Fibroblast of lung (primary cell): ENCODE results near the gene ARPP19. TPM values are rescaled to one million over a fixed set of nuclear protein-coding genes. Genes with fewer than 3 reads are reported as not detected.

ENCODE experiments used
- DNase-seq, 2 donors: peaks; one replicate each; pipeline versions ENCODE4 v3.0.0 to v3.0.0-alpha.2; 2010; ENCODE audit warnings: low read depth in 2 of 2
- H2AFZ ChIP-seq: 2 replicates; pipeline ENCODE4 v1.5.1; 2012; ENCODE audit warnings: low read length, control low read depth, inconsistent platforms
- H3K27ac ChIP-seq: 2 replicates; pipeline ENCODE4 v1.5.1; 2011; ENCODE audit warnings: low read length, control low read depth; ENCODE audit not compliant: insufficient read depth
- H3K27me3 ChIP-seq: 2 replicates; pipeline ENCODE4 v1.5.1; 2011; ENCODE audit warnings: mild to moderate bottlenecking, low read length; ENCODE audit not compliant: control insufficient read depth, insufficient read depth
- H3K36me3 ChIP-seq: 2 replicates; pipeline ENCODE4 v1.5.1; 2011; ENCODE audit warnings: low read length; ENCODE audit not compliant: control insufficient read depth, insufficient read depth
- H3K4me1 ChIP-seq: 2 replicates; pipeline ENCODE4 v1.5.1; 2011; ENCODE audit warnings: low read length; ENCODE audit not compliant: control insufficient read depth, insufficient read depth; ENCODE audit errors: extremely low read depth
- H3K4me2 ChIP-seq: 2 replicates; pipeline ENCODE4 v1.5.1; 2011; ENCODE audit warnings: low read length, control low read depth; ENCODE audit not compliant: insufficient read depth; ENCODE audit errors: extremely low read depth
- H3K4me3 ChIP-seq, 4 experiments: fragments of 200-600 bp in 1 of 4; sonication (generic) in 1 of 4; replicated peaks in 1 of 4; 2 replicates each; pipeline ENCODE4 v1.5.1; 2011 to 2016; ENCODE audit warnings: low read length in 4 of 4, low read depth in 3 of 4, mild to moderate bottlenecking in 3 of 4, control low read depth in 2 of 4, inconsistent platforms in 1 of 4, mixed read lengths in 1 of 4; ENCODE audit not compliant: insufficient read depth in 1 of 4; ENCODE audit errors: control extremely low read depth in 1 of 4
- H3K79me2 ChIP-seq: 2 replicates; pipeline ENCODE4 v1.5.1; 2012; ENCODE audit warnings: mild to moderate bottlenecking, low read length, inconsistent platforms; ENCODE audit not compliant: control insufficient read depth, insufficient read depth
- H3K9ac ChIP-seq: 2 replicates; pipeline ENCODE4 v1.5.1; 2011; ENCODE audit warnings: mild to moderate bottlenecking, low read length, control low read depth; ENCODE audit not compliant: insufficient read depth
- H3K9me3 ChIP-seq: 2 replicates; pipeline ENCODE4 v1.5.1; 2012; ENCODE audit warnings: low read depth, low read length; ENCODE audit not compliant: control insufficient read depth, insufficient read depth
- H4K20me1 ChIP-seq: 2 replicates; pipeline ENCODE4 v1.5.1; 2011; ENCODE audit warnings: low read length; ENCODE audit not compliant: control insufficient read depth, insufficient read depth; ENCODE audit errors: extremely low read depth
- EZH2 ChIP-seq: IDR thresholded peaks from 2 replicates; pipeline ENCODE4 v1.5.1; 2012; ENCODE audit warnings: low read length, control low read depth, mild to moderate bottlenecking; ENCODE audit errors: missing control alignments
- polyA plus RNA-seq, 2 donors: library from polyadenylated mRNA; depleted of rRNA in 1 of 2; stranded (reverse) in 1 of 2; unstranded in 1 of 2; fragments of >200 nt; gene quantifications; 2 replicates each; pipeline ENCODE4 v1.2.1, GENCODE V29; 2011 to 2012; ENCODE audit warnings: missing spikeins in 1 of 2
- total RNA-seq: library from RNA; depleted of rRNA; stranded (reverse); fragments of >200 nt; gene quantifications from 2 replicates; pipeline ENCODE4 v1.2.1, GENCODE V29; 2014
- TF ChIP-seq, protein P1 (sequence below), 2 donors: IDR thresholded peaks in 1 of 2; conservative IDR thresholded peaks in 1 of 2; 1 replicate in 1 of 2; 2 replicates in 1 of 2; pipeline ENCODE4 v1.5.1; 2011 to 2012; ENCODE audit warnings: low read length in 2 of 2, control low read depth in 1 of 2, inconsistent platforms in 1 of 2, low read depth in 1 of 2, mild to moderate bottlenecking in 1 of 2

The ARPP19 gene
- total and polyA plus RNA-seq, 2 donors (not counting 1 experiment from before 2014, with no cell fraction given) = 65.9 to 97.8 TPM

DNA sequence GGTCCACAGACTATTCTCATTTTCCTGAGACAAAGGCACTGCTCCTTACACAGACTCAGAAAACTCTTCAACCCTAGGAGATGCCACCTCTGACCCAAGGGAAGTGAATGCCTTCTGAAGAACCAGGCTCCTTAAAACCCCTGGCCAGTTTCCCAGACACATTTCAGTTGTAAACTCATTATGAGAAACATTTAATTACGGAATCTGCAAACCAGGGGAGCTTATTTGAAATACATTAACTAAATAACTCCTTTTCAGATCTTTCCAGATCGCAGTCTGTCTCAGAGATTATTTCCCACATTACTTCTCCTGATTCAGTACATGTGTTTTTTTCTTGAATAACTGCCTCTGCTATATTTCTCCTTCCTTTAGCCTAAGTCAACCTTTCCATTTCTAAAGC is 57.7 kb downstream of the ARPP19 start:
- no peak overlapping the region for H3K4me3 ChIP-seq
- no peak overlapping the region for H3K27ac ChIP-seq
- no peak overlapping the region for H3K9ac ChIP-seq
- no peaks in the 10 kb centered on the region for H3K9me3 ChIP-seq
- no peak for TF ChIP-seq EZH2
- TF ChIP-seq, protein P1, sequence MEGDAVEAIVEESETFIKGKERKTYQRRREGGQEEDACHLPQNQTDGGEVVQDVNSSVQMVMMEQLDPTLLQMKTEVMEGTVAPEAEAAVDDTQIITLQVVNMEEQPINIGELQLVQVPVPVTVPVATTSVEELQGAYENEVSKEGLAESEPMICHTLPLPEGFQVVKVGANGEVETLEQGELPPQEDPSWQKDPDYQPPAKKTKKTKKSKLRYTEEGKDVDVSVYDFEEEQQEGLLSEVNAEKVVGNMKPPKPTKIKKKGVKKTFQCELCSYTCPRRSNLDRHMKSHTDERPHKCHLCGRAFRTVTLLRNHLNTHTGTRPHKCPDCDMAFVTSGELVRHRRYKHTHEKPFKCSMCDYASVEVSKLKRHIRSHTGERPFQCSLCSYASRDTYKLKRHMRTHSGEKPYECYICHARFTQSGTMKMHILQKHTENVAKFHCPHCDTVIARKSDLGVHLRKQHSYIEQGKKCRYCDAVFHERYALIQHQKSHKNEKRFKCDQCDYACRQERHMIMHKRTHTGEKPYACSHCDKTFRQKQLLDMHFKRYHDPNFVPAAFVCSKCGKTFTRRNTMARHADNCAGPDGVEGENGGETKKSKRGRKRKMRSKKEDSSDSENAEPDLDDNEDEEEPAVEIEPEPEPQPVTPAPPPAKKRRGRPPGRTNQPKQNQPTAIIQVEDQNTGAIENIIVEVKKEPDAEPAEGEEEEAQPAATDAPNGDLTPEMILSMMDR (conservative IDR thresholded peaks at IDR 0.05 in 1 of 2, IDR thresholded peaks at IDR 0.05 in 1 of 2; ENCODE audit: low read depth in 1 of 2, low read length in 2 of 2) = no peak
- no peaks in the 10 kb centered on the region for H3K36me3 ChIP-seq
- H3K4me2 ChIP-seq = no peak overlapping the region
- H4K20me1 ChIP-seq = no peaks in the 10 kb centered on the region
- H2AFZ ChIP-seq = no peak overlapping the region
- no peaks in the 10 kb centered on the region for H3K27me3 ChIP-seq
- H3K79me2 ChIP-seq = peaks cover 12% of the 10 kb centered on the region
- no peaks in the 10 kb centered on the region for H3K4me1 ChIP-seq
- no peak for DNase-seq

DNA sequence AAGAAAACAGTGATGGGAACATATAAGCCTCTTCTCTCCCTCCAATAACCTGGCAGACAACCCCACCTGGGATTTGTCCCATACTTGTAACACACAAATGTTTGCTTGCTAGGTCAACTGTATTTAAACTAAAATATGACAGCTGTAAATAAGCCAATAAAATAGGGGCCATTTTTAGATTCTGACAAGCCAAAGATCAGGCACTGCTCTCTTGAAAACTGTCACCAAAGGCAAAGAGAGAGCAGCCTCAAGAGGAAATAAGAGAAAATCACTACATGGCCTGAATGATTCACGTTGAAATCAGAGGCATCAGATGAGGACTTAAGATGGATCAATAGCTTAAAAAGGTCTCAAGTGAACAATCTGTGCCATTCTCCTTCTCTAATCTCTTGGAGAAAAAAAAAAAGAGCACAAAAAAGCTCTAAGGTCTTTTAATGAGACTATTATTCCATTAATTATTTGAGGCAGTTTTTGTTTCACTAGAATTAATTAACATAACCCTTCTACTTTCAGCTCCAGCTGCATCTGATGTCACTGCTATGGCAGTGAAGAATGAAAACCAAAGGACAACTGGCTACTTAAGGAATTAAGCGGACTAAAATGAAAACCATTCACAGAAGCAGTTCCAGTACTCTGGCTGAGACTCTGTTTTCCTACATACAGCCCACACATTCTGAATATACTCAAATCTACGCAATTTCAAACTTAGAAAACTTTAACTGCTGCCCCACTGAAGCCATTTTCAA is 59.2 kb downstream of the ARPP19 start:
- Histone ChIP-seq H3K79me2 (peaks cover 11% of the 10 kb centered on the region), H3K27me3 (no peaks in the 10 kb centered on the region), H2AFZ (no peak overlapping the region), H3K9me3 (no peaks in the 10 kb centered on the region), H3K9ac (no peak overlapping the region), H3K4me1 (no peaks in the 10 kb centered on the region), H4K20me1 (no peaks in the 10 kb centered on the region), H3K27ac (no peak overlapping the region), H3K36me3 (no peaks in the 10 kb centered on the region), H3K4me2 (no peak overlapping the region), H3K4me3 (no peak overlapping the region)
- DNase-seq = no peak
- TF ChIP-seq EZH2 = no peak
- TF ChIP-seq, protein P1 (conservative IDR thresholded peaks at IDR 0.05 in 1 of 2, IDR thresholded peaks at IDR 0.05 in 1 of 2; ENCODE audit: low read depth in 1 of 2, low read length in 2 of 2) = no peak

DNA sequence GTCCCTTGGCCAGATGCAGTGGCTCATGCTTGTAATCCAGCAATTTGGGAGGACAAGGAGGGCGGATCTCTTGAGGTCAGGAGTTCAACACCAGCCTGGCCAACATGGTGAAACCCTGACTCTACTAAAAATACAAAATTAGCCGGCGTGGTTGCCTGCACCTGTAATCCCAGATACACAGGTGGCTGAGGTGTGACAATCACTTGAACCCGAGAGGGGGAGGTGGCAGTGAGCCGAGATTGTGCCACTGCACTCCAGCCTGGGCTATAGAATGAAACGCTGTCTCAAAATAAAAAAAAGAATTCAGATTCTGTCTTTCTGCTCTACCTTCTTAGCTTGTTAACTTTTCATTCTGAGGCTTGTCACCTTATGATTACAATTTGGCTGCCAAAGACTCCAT is 62.3 kb downstream of the ARPP19 start:
- no peak for TF ChIP-seq EZH2
- TF ChIP-seq, protein P1 (conservative IDR thresholded peaks at IDR 0.05 in 1 of 2, IDR thresholded peaks at IDR 0.05 in 1 of 2; ENCODE audit: low read depth in 1 of 2, low read length in 2 of 2) = no peak
- Histone ChIP-seq H4K20me1 (no peaks in the 10 kb centered on the region), H3K4me2 (no peak overlapping the region), H3K4me1 (peaks cover 2% of the 10 kb centered on the region), H3K27ac (no peak overlapping the region), H3K9me3 (no peaks in the 10 kb centered on the region), H2AFZ (no peak overlapping the region), H3K79me2 (peaks cover 12% of the 10 kb centered on the region), H3K36me3 (no peaks in the 10 kb centered on the region), H3K27me3 (no peaks in the 10 kb centered on the region), H3K4me3 (no peak overlapping the region), H3K9ac (no peak overlapping the region)
- DNase-seq = no peak
